ENCODE data around the gene ZNRD2.

GRCh38 chr11:65590240-65590738 is 20.0 kb downstream of the ZNRD2 start:
- TF ChIP-seq TEAD4 (IDR thresholded peaks at IDR 0.05): no peak
- no peak for TF ChIP-seq EP300 (IDR thresholded peaks at IDR 0.05; ENCODE audit: borderline replicate concordance)
- no peak for TF ChIP-seq RAD21 (IDR thresholded peaks at IDR 0.05; ENCODE audit: low read depth)
- no peak for TF ChIP-seq YY1 (IDR thresholded peaks at IDR 0.05; ENCODE audit: low read depth)
- no peak for TF ChIP-seq CEBPB (IDR thresholded peaks at IDR 0.05)
